ENCODE results near the gene PTPN7. TPM values are rescaled to one million over a fixed set of nuclear protein-coding genes. Genes with fewer than 3 reads are reported as not detected.

Gene PTPN7
- total and polyA plus RNA-seq, 8 donors, result 0.23 to 2.9 (median 1.0) TPM

GRCh38 chr1:202154766-202155477, 5.5 kb downstream of the PTPN7 start:
- intact Hi-C loops (cut with DNase I), result no loop called here
- H3K27ac ChIP-seq, result no peak overlapping the region
- ATAC-seq, result peak; percentile 57 to 85 (median 78)
- WGBS, 2 donors, result 29 to 37% methylated on average over 11 of the region's 11 CpGs
- no peak for FAIRE-seq
- peaks cover 0 to 5% (median 0%) of the 10 kb centered on the region in 3 donors for H3K4me1 ChIP-seq
- H3K36me3 ChIP-seq, result no peaks in the 10 kb centered on the region
- no peak overlapping the region for H3K4me3 ChIP-seq
- no peaks in the 10 kb centered on the region for H3K9me3 ChIP-seq
- peak in 2 of 6 donors; percentile 24 to 53 for DNase-seq
- H3K27me3 ChIP-seq, result no peaks in the 10 kb centered on the region
- peak in 2 of 4 donors; percentile 7 to 31 for TF ChIP-seq CTCF (IDR thresholded peaks at IDR 0.05)

- TF ChIP-seq CTCF (IDR thresholded peaks at IDR 0.05), result no peak
- WGBS, 2 donors, result 78 to 80% methylated on average over 10 of the region's 10 CpGs
- H3K27me3 ChIP-seq, result no peaks in the 10 kb centered on the region
- no peak for DNase-seq
- H3K4me3 ChIP-seq, result no peak overlapping the region
- ATAC-seq, result no peak
- intact Hi-C loops (cut with DNase I), result no loop called here
- no peak overlapping the region for H3K27ac ChIP-seq
- peaks cover 0 to 5% (median 0%) of the 10 kb centered on the region in 3 donors for H3K4me1 ChIP-seq
- FAIRE-seq, result no peak
- H3K36me3 ChIP-seq, result no peaks in the 10 kb centered on the region
- H3K9me3 ChIP-seq, result no peaks in the 10 kb centered on the region
Measured at GRCh38 chr1:202154148-202154765, 6.1 kb downstream of the PTPN7 start.

GRCh38 chr1:202153284-202153683, 7.1 kb downstream of the PTPN7 start:
- ATAC-seq (no peak), DNase-seq (no peak), FAIRE-seq (no peak)
- TF ChIP-seq CTCF (IDR thresholded peaks at IDR 0.05), result no peak
- Histone ChIP-seq H3K27ac (no peak overlapping the region), H3K27me3 (no peaks in the 10 kb centered on the region), H3K4me1 (peaks cover 0 to 5% (median 0%) of the 10 kb centered on the region in 3 donors), H3K4me3 (no peak overlapping the region), H3K36me3 (no peaks in the 10 kb centered on the region), H3K9me3 (no peaks in the 10 kb centered on the region)
- intact Hi-C loops (cut with DNase I), result no loop called here
- WGBS, 2 donors, result 85 to 90% methylated on average over 4 of the region's 4 CpGs

- FAIRE-seq, result no peak
- Histone ChIP-seq H3K27ac (no peak overlapping the region), H3K27me3 (no peaks in the 10 kb centered on the region), H3K4me3 (no peak overlapping the region), H3K4me1 (peaks cover 0 to 5% (median 0%) of the 10 kb centered on the region in 3 donors), H3K9me3 (no peaks in the 10 kb centered on the region), H3K36me3 (no peaks in the 10 kb centered on the region)
- ATAC-seq, result no peak
- intact Hi-C loops (cut with DNase I), result no loop called here
- 81 to 84% methylated on average over 10 of the region's 10 CpGs for WGBS, 2 donors
- TF ChIP-seq CTCF (IDR thresholded peaks at IDR 0.05), result no peak
- no peak for DNase-seq
Measured at GRCh38 chr1:202152399-202152798, 8.0 kb downstream of the PTPN7 start.

DNA sequence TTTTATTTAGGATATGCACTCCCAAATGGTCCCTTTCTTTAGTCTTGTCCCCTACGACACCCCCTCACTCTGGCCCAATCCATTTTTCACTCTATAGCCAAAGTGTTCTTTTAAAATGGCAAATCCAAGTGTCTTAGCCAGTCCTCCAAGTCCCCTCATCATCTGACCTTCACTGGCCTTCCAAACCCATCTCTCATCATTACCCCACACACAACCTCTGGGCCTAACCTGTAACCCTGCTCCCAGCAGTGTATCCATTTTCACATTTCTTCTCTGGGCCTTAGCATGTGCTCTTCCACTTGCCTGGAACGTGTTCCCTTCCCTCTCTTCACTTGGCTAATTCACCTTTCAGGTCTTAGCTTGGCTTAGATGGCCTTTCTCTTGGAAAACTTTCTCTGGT, 9.4 kb downstream of the PTPN7 start:
- no peak for TF ChIP-seq CTCF (IDR thresholded peaks at IDR 0.05)
- FAIRE-seq, result no peak

More for the DNA sequence above, 9.4 kb downstream of the PTPN7 start:
- H3K4me3 ChIP-seq, result no peak overlapping the region
- ATAC-seq, result no peak
- no peaks in the 10 kb centered on the region for H3K9me3 ChIP-seq
- no peak for DNase-seq
- H3K27me3 ChIP-seq, result no peaks in the 10 kb centered on the region
- peaks cover 0 to 5% (median 0%) of the 10 kb centered on the region in 3 donors for H3K4me1 ChIP-seq
- no peaks in the 10 kb centered on the region for H3K36me3 ChIP-seq
- H3K27ac ChIP-seq, result no peak overlapping the region
- intact Hi-C loops (cut with DNase I), result no loop called here
- 74 to 91% methylated on average over 2 of the region's 2 CpGs for WGBS, 2 donors

Data from pancreas (tissue), 10 donors.